NCI-H82 treated with DMSO at 0.1 percent for 48 hours (cell line): ENCODE results near the gene DNAJC5.

ENCODE experiments used
- DNase-seq: peaks from one replicate; lab custom pipeline; 2025; ENCODE audit not compliant: unreplicated experiment; lab: John Stamatoyannopoulos, UW

Gene DNAJC5

GRCh38 chr20:63978319-63979228, 83.6 kb downstream of the DNAJC5 start:
- peak; percentile 5 for DNase-seq

- DNase-seq, result no peak
These were observed 84.3 kb downstream of the DNAJC5 start for GRCh38 chr20:63979229-63979556.

- DNase-seq, result peak; percentile 15
These were observed 84.8 kb downstream of the DNAJC5 start, which contains the start of gene SAMD10 for GRCh38 chr20:63979557-63980316. Gene SAMD10 (minus strand): TSS chr20:63979642. CDS start chr20:63979467, 175 bp downstream.

- no peak for DNase-seq
These were observed 85.4 kb downstream of the DNAJC5 start for GRCh38 chr20:63980317-63980805.

GRCh38 chr20:63980806-63981728, 86.1 kb downstream of the DNAJC5 start, which contains the start of gene PRPF6:
Gene PRPF6 (plus strand): TSS chr20:63981132. CDS start chr20:63981246, 114 bp downstream.
- DNase-seq, result peak; percentile 93

- no peak for DNase-seq
These were observed 88.0 kb downstream of the DNAJC5 start for GRCh38 chr20:63982937-63983336.
